Stimulated activated naive CD4-positive, alpha-beta T cell (primary cell): ENCODE measurements around the gene PPP2R3A.

ENCODE experiments used
- DNase-seq, 6 experiments: peaks; one replicate each; lab custom pipeline; 2025; lab: John Stamatoyannopoulos, UW

The PPP2R3A gene

DNA sequence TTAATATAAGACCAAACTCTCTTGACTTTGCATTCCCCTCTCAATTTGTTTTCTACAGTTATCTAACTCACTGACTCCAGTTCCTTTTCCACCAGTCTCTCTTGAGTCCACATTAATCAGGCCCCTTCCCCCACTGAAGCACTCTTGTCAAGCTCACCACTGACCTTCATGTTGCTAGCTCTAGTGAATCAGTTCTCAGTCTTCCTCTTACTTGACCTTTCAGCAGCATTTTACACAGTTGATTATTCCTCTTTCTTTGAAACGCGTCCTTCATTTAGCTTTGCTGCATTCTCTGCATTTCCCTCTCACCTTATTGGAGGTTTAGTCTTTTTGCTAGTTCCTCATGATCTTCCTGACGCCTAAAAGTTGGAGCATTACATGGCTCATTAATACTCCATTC is 8.3 kb downstream of the PPP2R3A start:
- DNase-seq: no peak

DNA sequence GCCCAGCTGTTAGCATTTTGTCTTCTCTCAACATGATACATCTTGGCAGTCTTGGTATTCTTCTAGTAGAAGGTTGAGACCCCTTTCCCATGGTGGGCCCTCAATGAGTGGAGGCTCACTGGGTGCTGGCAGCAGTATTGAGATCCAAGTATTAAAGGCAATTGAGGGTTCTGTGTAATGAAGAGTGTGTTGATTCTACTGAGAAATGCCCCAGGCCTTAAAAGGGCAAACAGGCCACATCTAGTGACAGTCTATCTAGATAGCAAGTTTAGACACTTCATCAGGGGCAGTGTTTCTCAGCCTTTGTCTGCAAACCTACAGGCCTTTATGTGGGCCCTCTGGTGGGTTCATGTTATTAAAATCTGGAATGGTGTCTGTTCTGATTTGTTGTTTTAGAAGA is 9.5 kb downstream of the PPP2R3A start:
- DNase-seq: no peak

DNA sequence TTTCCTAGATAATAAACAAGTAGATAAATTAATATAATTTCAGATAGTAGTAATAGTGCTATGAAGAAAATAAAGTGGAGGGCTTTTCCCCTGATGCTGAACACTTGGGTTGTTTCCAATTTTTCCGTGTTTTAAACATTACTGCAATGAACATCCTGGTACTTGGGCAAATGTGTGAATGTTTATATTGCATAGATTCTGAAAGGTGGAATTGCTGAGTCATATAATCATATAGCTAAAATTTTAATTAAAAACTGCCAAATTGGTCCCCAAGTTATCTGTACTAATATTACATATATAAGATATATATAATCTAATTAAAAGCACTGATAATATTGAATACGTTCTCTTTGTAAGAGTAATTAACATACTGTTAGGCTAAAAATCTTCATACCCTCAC is 10.0 kb downstream of the PPP2R3A start:
- no peak for DNase-seq

DNA sequence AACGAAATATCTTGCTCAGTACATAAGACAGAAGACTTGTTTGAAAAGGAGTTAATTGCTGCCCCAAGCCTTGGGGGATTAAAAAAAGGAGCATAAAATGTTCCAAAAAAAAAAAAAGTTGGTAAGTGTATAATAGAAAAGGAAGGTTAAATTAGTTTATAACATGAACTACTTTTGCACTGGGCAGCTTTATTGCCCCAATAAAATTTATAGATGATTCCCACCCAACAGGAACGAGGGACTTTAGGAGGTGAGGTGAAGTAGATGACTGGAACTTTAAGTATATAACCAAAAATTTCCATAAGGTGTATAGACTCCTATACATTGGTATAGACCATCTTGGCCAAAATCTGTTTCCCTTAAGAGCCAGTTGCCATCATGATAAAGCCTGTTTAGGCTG is 14.8 kb downstream of the PPP2R3A start:
- DNase-seq: no peak

DNA sequence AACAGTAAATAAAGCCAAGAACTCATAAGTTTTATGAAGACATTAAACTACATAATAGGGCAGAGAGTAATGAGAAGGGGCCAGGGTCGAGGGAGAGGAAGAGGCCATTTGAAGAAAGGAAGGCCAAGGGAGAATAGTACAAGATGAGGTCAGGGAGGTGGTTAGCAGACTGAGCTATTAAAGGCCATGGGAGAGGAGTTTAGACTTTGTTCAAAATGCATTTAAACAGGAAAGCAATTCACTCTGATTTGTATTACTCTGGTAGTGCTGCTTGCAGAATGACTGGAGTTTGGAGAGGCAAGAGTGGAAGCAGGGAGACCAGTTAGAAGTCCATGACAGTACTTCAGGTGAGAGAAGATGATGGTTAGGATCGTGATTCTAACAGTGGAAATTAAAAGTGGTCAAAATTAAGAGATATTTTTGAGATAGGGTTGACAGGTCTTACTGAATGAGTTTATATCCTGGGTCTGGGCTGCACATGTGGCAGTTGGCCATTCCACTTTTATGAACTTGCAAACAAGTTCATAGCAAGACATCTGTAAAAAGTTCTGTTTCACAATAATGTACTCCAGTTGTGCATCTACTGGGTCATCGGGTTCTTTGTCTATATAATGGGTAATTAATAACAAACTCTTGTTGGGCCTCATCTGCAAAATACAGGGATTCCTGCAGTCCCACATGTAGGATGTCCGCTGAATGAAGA is 16.3 kb downstream of the PPP2R3A start:
- no peak for DNase-seq

DNA sequence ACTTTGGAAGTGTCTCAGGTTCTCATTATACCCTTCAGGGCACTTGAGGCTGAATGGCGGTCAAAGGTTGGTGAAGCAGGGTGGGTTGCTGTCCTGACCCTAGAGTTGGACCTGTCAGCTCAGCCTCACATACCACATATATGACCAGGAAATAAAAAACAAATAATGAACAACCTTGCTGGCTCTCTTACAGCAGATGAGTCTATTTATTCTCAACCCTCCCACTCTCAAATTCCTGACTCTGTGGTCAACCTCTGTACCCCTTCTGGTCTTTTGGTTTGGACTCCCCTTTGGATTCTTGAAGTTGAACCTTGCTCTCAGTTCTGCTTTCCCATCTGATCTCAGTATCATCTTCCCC is 16.9 kb downstream of the PPP2R3A start:
- DNase-seq: no peak

DNA sequence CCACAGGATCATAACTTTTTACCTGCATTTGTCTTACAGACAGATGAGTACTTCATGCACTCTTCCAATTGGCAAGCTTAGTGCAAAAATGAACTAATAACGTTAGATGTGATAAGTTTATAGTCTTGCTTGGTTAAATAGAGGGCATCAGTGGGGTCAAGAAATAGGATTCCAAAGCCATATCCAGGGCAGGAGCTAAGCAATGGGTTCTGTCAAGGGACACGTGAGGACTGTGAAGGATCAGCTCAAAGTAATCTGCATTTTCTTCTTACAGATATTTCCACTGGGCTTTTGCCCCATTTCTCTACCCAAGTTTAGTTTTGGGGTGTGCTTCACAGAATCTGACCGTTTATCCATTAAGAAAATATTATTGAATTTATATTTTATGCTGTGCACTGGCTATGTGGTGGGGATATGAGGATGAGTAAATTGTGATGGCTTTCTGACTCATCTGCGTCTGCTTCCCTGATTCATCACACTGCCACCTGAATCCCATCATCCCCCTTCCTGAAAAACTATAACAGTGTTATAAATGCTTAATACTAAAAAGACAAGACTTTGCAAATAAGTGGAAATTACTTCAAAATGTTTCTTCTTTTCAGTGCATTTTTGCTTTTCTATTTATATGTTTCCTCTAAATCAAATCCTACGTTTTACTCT is 17.5 kb downstream of the PPP2R3A start:
- no peak for DNase-seq

DNA sequence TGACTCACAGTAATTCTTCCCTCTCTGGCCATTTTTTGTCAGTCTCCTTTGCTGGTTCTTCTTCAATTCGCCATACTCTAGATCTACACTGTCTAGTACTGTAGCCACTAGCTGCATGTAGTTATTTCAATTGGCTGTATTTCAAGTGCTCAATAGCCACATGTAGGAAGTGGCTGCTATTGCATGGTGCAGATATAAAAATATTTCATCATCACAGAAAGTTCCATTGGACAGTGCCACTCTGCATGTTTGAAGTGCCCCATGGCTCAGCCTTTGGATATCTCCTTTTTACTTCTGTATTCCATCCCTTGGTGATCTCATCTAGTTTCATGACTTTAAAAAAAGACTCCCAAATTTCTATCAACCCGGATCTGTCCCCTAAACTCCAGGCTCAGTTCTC is 22.1 kb downstream of the PPP2R3A start:
- no peak for DNase-seq

DNA sequence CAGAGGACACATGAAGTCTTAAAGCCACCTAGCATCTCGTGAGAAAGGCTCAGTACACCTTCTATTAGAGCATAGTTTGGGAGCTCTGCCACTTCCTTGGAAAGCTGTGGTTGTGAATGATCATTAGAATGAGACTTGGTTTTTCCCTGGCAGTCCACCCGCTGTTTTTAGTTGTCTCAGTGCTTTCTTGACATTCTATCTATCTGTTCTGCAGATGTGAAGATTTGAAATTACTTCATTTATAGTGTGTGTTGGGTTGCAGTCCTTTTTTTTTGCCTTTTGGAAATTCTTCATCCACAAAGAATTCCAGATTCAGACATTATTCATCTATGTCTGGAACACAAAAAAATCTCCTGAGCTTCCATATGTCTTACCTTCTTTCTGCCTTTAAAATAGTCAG is 23.7 kb downstream of the PPP2R3A start:
- no peak for DNase-seq

DNA sequence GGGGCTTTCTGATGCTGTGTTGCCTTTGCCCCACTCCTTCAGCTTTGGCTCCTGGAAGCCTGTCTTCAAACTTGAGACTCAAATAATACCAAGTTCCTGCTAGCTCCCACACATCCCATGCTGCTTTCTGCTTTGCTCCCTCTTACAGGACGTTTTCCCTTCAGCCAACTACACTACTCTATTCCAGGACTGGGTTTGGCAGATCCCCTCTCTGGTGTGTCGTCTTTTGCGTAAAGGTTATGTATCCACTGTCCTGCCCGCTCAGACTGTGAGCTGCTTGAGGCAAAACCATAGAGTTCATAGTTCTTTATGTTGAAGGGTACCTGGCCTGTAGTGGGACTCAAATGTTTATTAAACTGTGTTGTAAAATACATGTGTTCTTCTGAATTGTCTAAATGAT is 25.4 kb downstream of the PPP2R3A start:
- no peak for DNase-seq

DNA sequence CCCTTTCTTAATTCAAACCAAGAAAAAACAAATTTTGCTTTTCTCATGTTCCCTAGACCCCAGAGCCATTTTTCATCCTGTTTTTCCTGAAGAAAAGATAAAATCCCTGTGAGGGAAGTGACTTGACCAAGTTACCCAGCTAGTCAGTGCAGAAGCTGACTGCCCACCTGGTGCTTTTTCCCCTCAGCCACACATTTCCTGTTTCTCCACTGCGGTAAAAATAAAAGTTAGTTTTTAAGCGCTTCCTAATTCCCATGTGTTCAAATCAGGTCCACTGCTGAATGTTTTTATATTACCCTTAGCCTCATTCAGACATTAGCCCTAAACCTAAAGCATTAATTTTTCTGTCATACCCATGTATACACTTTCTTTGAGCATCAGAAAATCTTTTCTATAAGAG is 26.1 kb downstream of the PPP2R3A start:
- DNase-seq: no peak

DNA sequence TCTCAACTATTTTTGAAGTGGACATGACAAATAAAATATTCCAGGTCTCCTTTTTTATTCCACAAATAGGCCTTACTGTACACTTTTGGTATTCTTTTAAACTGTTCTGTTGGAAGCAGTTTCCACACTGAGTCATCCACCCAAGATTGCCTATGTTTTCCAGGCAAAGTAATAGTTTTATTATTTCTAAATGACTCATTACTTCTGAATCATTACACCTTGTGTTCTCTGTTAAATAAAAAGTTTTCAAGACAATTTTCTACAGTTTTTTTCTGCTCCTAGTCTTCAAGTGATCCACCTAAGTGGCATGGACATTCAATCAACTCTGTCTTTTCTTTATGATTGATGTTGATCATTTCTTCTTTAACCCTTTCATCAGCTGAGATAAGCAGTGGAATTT is 26.5 kb downstream of the PPP2R3A start:
- no peak for DNase-seq

DNA sequence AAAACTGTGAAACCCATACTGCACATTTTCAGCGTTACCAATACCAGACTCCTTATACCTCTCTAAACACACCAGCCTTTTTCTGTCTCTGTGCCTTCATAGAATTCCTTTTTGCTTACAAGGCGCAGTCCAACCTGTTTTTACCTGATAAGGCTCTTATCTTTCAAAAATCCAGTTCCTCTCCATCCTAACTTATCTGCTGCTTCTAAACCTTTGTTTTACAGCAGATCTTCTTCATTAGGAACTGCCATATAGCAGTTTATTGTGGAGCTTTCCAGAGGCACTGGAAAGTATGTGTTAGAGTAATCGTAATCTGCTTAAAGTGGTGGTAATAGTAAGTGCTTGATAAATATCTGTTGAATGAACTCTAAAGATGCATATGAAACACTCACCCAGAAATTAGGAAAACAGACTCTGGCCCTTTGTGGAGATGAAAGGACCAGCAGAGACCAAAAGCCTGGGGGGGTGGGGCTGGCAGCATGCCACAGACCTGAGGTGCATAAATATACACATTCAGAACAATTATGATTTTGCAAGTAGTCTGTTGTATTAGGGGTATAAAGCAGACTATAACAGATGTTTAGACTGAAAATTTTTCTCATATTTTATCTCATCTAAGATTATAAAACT is 29.3 kb downstream of the PPP2R3A start:
- no peak for DNase-seq

DNA sequence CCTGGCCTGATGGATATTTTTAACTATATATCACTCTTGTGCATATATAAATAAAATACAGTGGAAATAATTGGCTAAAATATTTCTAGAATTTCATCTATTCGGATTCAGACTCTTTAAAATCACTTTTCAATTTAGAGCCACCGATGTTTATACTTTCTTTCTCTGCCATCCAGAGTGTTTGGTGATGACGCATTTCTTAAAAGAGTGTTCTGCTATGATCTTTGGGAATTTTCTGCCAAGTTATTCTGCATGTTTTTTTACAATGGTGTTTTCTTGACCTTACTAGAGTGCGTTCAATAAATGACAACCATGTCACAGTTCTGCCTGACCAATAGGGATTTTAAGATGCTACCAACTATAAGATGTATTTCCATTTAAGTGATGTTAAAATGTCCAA is 30.2 kb downstream of the PPP2R3A start:
- DNase-seq: no peak

DNA sequence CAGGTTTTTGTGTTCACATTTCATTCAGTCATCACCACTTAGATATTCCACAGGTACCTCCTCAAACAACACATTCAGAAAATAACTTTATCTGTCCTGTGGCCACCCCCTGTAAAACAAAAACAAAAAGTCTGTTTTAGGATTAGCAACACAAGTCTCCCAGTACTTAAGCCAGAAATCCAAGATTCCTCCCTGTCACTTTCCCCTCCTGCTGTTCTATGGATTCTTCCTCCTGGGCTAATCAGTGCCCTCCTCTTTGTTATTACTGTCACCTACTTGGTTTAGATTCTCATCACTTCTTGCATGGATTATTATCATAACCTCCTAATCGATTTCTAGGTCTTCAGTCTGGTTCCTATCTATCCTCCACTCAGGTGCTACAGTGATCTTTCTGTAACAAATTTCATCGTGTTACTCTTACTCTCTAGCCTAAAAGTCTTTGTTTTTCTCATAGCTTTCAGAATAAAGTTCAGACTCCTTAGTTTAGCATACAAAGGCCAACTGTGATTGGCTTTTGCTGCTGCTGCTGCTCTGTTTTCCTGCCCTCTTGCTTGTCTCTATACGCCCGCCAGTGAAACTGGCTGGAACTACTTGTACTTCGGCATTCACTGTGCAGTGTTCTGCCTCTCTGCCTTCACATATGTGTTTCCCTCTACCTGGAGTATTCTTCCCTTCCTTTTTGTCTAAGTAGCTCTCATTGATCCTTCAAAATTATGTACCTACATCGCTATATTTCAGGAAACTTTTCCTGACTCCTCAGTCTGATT is 32.2 kb downstream of the PPP2R3A start:
- DNase-seq: no peak

DNA sequence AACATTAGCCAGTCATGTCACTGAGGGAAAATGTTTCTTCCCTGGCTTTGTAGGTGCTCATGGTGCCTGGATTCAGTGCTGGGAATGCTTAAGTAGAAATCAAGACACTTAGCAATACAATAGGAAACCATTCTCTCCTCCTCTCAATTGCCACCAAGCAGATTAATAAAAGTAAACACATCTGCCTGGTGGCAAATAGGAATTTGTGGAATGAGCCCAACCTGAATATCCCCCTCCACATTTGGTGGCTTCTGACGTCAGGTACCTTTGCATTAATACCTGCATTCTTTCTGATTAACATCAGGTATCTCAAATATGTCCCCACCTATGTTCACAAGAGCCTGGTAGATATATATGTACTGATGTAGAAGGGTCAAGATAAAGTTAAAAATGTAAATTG is 42.7 kb downstream of the PPP2R3A start:
- no peak for DNase-seq

DNA sequence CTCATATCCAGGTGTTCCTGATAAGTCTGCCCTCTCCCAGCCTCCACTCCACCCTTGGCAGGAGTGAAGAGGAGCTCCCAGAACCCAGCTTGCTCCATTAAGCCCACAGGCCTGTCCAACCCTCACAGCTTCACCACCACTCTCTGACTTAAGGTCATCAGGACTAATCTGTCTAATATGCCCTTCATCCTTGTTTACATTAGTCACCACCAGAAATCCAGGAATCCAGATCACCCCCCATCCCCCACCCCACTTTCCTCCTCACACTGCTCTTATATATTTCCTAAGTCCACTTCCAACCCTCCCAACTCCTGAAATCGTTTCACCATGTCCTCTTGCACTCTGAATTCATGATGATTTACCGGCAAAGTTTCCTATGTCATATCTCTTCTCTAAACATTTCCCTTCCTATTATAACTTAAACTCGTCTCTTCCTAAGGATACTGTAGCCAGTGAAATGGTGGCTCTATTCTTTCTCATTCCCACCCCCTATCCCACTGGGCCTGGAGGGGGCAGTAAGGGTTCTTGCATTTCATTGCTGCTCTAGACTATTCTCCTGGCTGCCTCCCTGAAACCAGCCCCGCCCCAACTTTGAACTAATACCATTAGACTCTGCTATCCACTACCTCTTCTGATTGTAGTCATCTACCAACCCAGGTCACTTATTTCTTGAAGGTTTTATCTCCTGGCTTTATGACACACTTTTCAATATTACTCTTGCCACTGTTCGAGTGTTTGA is 43.4 kb downstream of the PPP2R3A start:
- DNase-seq: no peak

DNA sequence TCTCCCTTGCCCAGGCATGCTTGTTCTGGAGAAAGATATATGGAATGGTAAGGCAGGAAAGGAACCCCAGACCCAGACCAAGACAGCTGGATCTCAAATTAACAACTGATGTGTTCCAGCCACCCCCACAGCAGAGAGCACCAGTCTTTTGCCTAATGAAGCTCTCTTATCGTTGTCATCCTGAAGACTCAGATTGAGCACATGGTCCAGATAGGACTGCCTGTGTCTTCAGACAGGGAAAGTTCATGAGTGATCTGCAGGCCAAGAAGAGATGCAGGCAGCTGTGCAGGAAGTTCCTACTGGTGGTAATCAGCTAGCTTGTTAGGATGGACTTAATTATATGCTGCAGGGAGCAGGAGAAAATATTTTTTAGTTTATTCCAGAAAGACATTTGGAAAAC is 53.3 kb downstream of the PPP2R3A start:
- DNase-seq: no peak

DNA sequence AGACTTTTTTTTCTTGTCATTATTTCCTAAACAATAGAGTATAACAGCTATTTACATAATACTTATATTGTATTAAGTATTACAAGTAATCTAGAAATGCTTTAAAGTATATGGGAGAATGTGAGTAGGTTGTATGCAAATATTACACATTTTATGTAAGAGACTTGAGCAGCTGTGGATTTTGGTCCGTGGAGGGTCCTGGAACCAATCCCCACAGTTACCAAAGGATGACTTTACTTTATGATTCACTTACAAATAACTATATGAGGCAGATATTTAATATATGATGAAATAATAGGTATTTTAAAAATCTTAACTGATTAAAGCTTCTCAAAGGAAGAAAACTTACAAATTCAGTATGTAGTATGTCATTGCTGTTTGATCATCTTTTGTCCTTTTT is 56.3 kb downstream of the PPP2R3A start:
- DNase-seq: no peak

DNA sequence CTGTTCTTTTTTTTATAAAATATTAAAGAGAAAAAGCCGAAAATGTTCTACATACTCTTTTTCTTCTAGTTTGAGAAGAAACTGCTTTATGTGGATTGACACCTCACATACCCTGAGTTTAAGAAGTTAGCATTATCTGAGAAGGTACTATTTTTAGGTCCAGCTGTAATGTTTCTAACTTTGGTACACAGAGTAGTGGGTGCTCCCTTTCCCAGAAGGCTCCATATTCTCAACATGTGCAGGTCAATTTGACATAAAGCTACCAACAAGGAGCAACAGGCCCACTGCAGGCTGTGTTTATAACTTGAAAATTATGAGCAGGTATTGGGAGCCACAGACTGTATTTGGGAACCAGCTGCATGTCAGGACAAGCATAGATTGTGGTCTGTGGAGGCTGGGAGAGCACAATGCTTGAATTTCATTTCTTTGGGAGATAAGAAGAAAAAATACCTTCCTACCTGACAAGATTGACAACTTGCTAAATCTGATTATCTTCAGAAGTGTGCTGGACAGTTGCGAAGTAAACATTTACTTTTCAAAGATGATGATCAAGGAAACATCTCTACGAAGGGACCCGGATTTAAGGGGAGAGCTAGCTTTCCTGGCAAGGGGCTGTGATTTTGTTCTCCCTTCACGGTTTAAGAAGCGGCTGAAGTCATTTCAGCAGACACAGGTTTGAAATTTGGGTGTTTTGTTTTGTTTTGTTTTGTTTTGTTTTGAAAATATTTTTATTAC is 57.2 kb downstream of the PPP2R3A start:
- DNase-seq: no peak

DNA sequence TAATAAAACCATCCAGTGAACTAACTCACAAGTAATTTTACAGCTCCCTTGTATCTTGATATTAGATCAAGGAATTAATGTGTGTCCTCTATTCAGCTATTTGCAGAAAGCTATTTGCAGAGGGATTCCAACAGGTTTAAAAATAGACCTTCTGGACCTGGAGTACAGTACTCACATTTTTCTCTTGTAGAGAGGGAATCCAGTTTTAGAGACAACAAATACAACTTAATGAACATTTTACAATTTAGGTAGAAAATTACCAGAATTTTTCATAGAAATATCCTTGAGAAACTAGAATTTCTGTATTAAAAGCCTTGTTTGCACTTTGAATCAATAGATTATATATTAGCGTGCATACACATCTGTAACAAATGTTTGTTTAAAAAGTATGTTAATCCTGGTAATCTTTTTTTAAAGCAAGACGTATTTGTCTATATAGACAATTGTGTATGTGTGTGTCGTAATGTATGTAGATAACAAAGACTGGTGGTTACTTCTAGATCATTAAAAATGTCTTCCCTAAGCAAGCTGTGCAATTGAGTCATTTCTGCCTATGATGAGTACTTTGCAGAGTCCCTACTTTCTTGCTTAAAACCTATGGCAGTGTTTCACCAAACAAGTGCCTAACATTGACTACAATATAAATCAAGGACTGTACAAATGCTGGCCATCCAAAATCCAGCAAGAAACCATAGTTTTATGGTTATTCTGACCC is 57.9 kb downstream of the PPP2R3A start:
- DNase-seq: no peak
